HG03520 (cell line): ENCODE data around the gene NOG.

ENCODE experiments used
- ATAC-seq: cut with Tn5 transposase; IDR thresholded peaks from one replicate; pipeline ENCODE4 v1.9.1; 2021; ENCODE audit warnings: mild to moderate bottlenecking, moderate library complexity; ENCODE audit not compliant: unreplicated experiment

NOG gene

GRCh38 chr17:56593646-56594319, at the start of gene NOG:
Gene NOG (plus strand): TSS chr17:56593699. CDS start chr17:56594224, 525 bp downstream.
- no peak for ATAC-seq

- no peak for ATAC-seq
Observed at GRCh38 chr17:56545106-56545505, 48.4 kb upstream of the NOG start.

- ATAC-seq: no peak
Observed at GRCh38 chr17:56545930-56546329, 47.6 kb upstream of the NOG start.

- ATAC-seq: no peak
Observed at GRCh38 chr17:56548661-56549060, 44.8 kb upstream of the NOG start.

- ATAC-seq: no peak
Observed at GRCh38 chr17:56549501-56549900, 44.0 kb upstream of the NOG start.

- ATAC-seq: no peak
Observed at GRCh38 chr17:56557682-56558081, 35.8 kb upstream of the NOG start.

- no peak for ATAC-seq
Observed at GRCh38 chr17:56558088-56558487, 35.4 kb upstream of the NOG start.

- no peak for ATAC-seq
Observed at GRCh38 chr17:56570199-56570598, 23.3 kb upstream of the NOG start.

- ATAC-seq: no peak
Observed at GRCh38 chr17:56571456-56571855, 22.0 kb upstream of the NOG start.

GRCh38 chr17:56577190-56577842, 16.2 kb upstream of the NOG start:
- ATAC-seq: no peak

- no peak for ATAC-seq
Observed at GRCh38 chr17:56577843-56578204, 15.7 kb upstream of the NOG start.

- ATAC-seq: no peak
Observed at GRCh38 chr17:56581635-56582627, 11.6 kb upstream of the NOG start.

- no peak for ATAC-seq
Observed at GRCh38 chr17:56583772-56584171, 9.7 kb upstream of the NOG start.

GRCh38 chr17:56587298-56587697, 6.2 kb upstream of the NOG start:
- no peak for ATAC-seq

GRCh38 chr17:56592487-56593085, 913 bp upstream of the NOG start:
- ATAC-seq: peak; percentile 76

GRCh38 chr17:56593086-56593645, 333 bp upstream of the NOG start:
- no peak for ATAC-seq

GRCh38 chr17:56594320-56595107, 1.0 kb downstream of the NOG start:
- ATAC-seq: no peak

GRCh38 chr17:56595108-56595418, 1.6 kb downstream of the NOG start:
- ATAC-seq: no peak

GRCh38 chr17:56595831-56596690, 2.6 kb downstream of the NOG start:
- ATAC-seq: no peak
